ENCODE results near the gene ZNF473. TPM values are rescaled to one million over a fixed set of nuclear protein-coding genes. Genes with fewer than 3 reads are reported as not detected.

Gene ZNF473
- total and polyA plus RNA-seq, 2 of the 13 experiments (the other 11 are each of a cell fraction or from before 2014, with no cell fraction given) = 5.8 to 11.9 TPM

DNA sequence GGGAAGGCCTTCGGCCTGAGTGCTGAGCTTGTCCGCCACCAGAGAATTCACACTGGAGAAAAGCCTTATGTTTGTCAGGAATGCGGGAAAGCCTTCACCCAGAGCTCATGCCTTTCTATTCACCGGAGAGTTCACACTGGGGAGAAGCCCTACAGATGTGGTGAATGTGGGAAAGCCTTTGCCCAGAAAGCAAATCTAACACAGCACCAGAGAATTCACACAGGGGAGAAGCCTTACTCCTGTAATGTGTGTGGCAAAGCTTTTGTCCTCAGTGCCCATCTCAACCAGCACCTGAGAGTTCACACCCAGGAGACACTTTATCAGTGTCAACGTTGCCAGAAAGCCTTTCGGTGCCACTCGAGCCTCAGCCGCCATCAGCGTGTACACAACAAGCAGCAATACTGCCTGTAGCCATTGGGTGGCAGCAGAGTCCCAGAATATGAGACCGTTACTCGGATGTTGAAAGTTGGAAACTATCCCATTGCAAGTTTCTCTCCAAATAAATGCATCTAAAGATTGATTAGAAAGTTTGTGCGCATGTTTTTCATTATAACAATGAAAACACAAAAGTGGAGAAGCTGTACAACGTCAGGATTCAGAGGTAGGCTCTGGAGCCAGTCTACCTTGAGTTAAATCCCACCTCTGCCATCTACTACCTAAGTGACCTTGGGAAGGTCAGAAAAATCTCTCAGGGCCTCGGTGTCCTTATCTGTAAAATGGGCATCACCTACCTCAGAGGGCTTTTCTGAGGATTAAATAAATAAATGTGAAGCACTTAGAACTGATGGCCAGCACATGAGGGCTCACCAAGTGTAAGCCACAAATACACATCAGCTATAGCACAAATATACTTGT, 21.1 kb downstream of the ZNF473 start:
- ATAC-seq = peak; percentile 73
- no peaks in the 10 kb centered on the region for H3K9me3 ChIP-seq (ENCODE audit: low read length)
- no peak overlapping the region for H3K9ac ChIP-seq (ENCODE audit: insufficient read depth, low read depth, low read length)
- no peaks in the 10 kb centered on the region for H3K4me1 ChIP-seq (ENCODE audit: insufficient read depth, low read length)
- H3K27ac ChIP-seq (ENCODE audit: extremely low read length, insufficient read depth, low read length) = no peak overlapping the region
- ChIA-PET CTCF (ENCODE audit: low intra/inter-chr PET ratio, low total read pairs) (no interaction called here), POLR2A (no interaction called here)
- peak; percentile 50 for FAIRE-seq
- H2AFZ ChIP-seq (ENCODE audit: low read length) = no peak overlapping the region
- peaks cover 25 to 45% of the 10 kb centered on the region in 2 experiments for H3K36me3 ChIP-seq (replicated peaks in 1 of 2; ENCODE audit: control insufficient read depth in 1 of 2, insufficient read depth in 2 of 2, low read length in 2 of 2)
- H3K79me2 ChIP-seq (ENCODE audit: insufficient read depth, low read length) = no peaks in the 10 kb centered on the region
- no peak overlapping the region for H3K4me2 ChIP-seq (ENCODE audit: low read depth, low read length)
- intact Hi-C loops (cut with micrococcal nuclease; ENCODE audit: unreplicated experiment) (no loop called here), in situ Hi-C loops (cut with HindIII; ENCODE audit: extremely low pct_ligation_motif_present, low pct_unique_long_range_greater_than_20kb) (no loop called here)
- peak; percentile 60 for DNase-seq (ENCODE audit: low spot score)
- WGBS (ENCODE audit: low lambda C conversion rate) = 43% methylated on average over 14 of the region's 14 CpGs
- H3K27me3 ChIP-seq (ENCODE audit: control insufficient read depth in 1 of 2, insufficient read depth in 2 of 2, low read length in 2 of 2) = no peaks in the 10 kb centered on the region
- no peak overlapping the region for H3K4me3 ChIP-seq (replicated peaks in 1 of 3; ENCODE audit: insufficient read depth in 1 of 3, low read depth in 2 of 3, low read length in 3 of 3)
- no peaks in the 10 kb centered on the region for H4K20me1 ChIP-seq (ENCODE audit: insufficient read depth, low read length)
- BruUV-seq (replicated peaks) = no TSS peak
- TF ChIP-seq, protein P1, sequence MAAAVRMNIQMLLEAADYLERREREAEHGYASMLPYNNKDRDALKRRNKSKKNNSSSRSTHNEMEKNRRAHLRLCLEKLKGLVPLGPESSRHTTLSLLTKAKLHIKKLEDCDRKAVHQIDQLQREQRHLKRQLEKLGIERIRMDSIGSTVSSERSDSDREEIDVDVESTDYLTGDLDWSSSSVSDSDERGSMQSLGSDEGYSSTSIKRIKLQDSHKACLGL (CRISPR knock-in tag; IDR thresholded peaks at IDR 0.05) = no peak
- TF ChIP-seq ERF (CRISPR knock-in tag; IDR thresholded peaks at IDR 0.05) (peak; percentile 54; the same call in 1 of the 2 replicates), PTBP1 (IDR thresholded peaks at IDR 0.05; ENCODE audit: low read depth, low read length, poor library complexity, severe bottlenecking) (no peak), FLYWCH1 (CRISPR knock-in tag; IDR thresholded peaks at IDR 0.05) (no peak), STAG1 (CRISPR knock-in tag; IDR thresholded peaks at IDR 0.05) (peak; percentile 94), ZC3H13 (CRISPR knock-in tag; IDR thresholded peaks at IDR 0.05) (peak; percentile 35; the same call in 1 of the 2 replicates), RFX3 (CRISPR knock-in tag; IDR thresholded peaks at IDR 0.05) (no peak), ZNF441 (CRISPR knock-in tag; IDR thresholded peaks at IDR 0.05; ENCODE audit: borderline replicate concordance) (no peak)
- TF ChIP-seq, protein P2, sequence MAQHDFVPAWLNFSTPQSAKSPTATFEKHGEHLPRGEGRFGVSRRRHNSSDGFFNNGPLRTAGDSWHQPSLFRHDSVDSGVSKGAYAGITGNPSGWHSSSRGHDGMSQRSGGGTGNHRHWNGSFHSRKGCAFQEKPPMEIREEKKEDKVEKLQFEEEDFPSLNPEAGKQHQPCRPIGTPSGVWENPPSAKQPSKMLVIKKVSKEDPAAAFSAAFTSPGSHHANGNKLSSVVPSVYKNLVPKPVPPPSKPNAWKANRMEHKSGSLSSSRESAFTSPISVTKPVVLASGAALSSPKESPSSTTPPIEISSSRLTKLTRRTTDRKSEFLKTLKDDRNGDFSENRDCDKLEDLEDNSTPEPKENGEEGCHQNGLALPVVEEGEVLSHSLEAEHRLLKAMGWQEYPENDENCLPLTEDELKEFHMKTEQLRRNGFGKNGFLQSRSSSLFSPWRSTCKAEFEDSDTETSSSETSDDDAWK (CRISPR knock-in tag; IDR thresholded peaks at IDR 0.05) = no peak
- TF ChIP-seq, protein P3, sequence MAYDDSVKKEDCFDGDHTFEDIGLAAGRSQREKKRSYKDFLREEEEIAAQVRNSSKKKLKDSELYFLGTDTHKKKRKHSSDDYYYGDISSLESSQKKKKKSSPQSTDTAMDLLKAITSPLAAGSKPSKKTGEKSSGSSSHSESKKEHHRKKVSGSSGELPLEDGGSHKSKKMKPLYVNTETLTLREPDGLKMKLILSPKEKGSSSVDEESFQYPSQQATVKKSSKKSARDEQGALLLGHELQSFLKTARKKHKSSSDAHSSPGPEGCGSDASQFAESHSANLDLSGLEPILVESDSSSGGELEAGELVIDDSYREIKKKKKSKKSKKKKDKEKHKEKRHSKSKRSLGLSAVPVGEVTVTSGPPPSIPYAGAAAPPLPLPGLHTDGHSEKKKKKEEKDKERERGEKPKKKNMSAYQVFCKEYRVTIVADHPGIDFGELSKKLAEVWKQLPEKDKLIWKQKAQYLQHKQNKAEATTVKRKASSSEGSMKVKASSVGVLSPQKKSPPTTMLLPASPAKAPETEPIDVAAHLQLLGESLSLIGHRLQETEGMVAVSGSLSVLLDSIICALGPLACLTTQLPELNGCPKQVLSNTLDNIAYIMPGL (CRISPR knock-in tag; IDR thresholded peaks at IDR 0.05; ENCODE audit: borderline replicate concordance in 1 of 2, low read depth in 1 of 2) = peak in 1 of 2 experiments; percentile 73; a peak in 1 of 4 replicates
- TF ChIP-seq, protein P4, sequence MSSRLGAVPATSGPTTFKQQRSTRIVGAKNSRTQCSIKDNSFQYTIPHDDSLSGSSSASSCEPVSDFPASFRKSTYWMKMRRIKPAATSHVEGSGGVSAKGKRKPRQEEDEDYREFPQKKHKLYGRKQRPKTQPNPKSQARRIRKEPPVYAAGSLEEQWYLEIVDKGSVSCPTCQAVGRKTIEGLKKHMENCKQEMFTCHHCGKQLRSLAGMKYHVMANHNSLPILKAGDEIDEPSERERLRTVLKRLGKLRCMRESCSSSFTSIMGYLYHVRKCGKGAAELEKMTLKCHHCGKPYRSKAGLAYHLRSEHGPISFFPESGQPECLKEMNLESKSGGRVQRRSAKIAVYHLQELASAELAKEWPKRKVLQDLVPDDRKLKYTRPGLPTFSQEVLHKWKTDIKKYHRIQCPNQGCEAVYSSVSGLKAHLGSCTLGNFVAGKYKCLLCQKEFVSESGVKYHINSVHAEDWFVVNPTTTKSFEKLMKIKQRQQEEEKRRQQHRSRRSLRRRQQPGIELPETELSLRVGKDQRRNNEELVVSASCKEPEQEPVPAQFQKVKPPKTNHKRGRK (CRISPR knock-in tag; IDR thresholded peaks at IDR 0.05) = no peak
- TF ChIP-seq, protein P5, sequence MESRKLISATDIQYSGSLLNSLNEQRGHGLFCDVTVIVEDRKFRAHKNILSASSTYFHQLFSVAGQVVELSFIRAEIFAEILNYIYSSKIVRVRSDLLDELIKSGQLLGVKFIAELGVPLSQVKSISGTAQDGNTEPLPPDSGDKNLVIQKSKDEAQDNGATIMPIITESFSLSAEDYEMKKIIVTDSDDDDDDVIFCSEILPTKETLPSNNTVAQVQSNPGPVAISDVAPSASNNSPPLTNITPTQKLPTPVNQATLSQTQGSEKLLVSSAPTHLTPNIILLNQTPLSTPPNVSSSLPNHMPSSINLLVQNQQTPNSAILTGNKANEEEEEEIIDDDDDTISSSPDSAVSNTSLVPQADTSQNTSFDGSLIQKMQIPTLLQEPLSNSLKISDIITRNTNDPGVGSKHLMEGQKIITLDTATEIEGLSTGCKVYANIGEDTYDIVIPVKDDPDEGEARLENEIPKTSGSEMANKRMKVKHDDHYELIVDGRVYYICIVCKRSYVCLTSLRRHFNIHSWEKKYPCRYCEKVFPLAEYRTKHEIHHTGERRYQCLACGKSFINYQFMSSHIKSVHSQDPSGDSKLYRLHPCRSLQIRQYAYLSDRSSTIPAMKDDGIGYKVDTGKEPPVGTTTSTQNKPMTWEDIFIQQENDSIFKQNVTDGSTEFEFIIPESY (CRISPR knock-in tag; IDR thresholded peaks at IDR 0.05) = peak; percentile 95
- TF ChIP-seq, protein P6, sequence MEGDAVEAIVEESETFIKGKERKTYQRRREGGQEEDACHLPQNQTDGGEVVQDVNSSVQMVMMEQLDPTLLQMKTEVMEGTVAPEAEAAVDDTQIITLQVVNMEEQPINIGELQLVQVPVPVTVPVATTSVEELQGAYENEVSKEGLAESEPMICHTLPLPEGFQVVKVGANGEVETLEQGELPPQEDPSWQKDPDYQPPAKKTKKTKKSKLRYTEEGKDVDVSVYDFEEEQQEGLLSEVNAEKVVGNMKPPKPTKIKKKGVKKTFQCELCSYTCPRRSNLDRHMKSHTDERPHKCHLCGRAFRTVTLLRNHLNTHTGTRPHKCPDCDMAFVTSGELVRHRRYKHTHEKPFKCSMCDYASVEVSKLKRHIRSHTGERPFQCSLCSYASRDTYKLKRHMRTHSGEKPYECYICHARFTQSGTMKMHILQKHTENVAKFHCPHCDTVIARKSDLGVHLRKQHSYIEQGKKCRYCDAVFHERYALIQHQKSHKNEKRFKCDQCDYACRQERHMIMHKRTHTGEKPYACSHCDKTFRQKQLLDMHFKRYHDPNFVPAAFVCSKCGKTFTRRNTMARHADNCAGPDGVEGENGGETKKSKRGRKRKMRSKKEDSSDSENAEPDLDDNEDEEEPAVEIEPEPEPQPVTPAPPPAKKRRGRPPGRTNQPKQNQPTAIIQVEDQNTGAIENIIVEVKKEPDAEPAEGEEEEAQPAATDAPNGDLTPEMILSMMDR (CRISPR knock-in tag; IDR thresholded peaks at IDR 0.05) = peak; percentile 93
